CD14-positive monocyte (primary cell): ENCODE results near the gene CCDC33. TPM values are rescaled to one million over a fixed set of nuclear protein-coding genes. Genes with fewer than 3 reads are reported as not detected.

Experiments
- DNase-seq, 3 donors: peaks; one replicate each; pipeline ENCODE4 v3.0.0-alpha.2; 2011 to 2022
- H2AFZ ChIP-seq: 2 replicates; pipeline ENCODE4 v1.6.0; 2012; ENCODE audit warnings: mild to moderate bottlenecking, low read depth, low read length, inconsistent platforms; ENCODE audit not compliant: insufficient read depth, poor library complexity, severe bottlenecking
- H3K27ac ChIP-seq, 2 donors: 1 replicate in 1 of 2; 2 replicates in 1 of 2; pipeline ENCODE4 v1.5.1; 2012 to 2013; ENCODE audit warnings: low read length in 2 of 2, control low read depth in 1 of 2, inconsistent platforms in 1 of 2, low read depth in 1 of 2, mild to moderate bottlenecking in 1 of 2
- H3K27me3 ChIP-seq, 2 donors: one replicate each; pipeline versions ENCODE4 v1.6.0 to v1.6.1; 2011 to 2013; ENCODE audit warnings: low read length in 2 of 2; ENCODE audit not compliant: control insufficient read depth in 2 of 2, insufficient read depth in 2 of 2
- H3K36me3 ChIP-seq, 2 donors: replicated peaks in 1 of 2; 1 replicate in 1 of 2; 2 replicates in 1 of 2; pipeline versions ENCODE4 v1.5.1 to v1.6.1; 2012 to 2013; ENCODE audit warnings: low read length in 2 of 2, control low read depth in 1 of 2, inconsistent platforms in 1 of 2, mild to moderate bottlenecking in 1 of 2; ENCODE audit not compliant: insufficient read depth in 2 of 2, control insufficient read depth in 1 of 2
- H3K4me1 ChIP-seq, 2 donors: 1 replicate in 1 of 2; 2 replicates in 1 of 2; pipeline versions ENCODE4 v1.5.1 to v1.6.1; 2012 to 2013; ENCODE audit warnings: low read length in 2 of 2, control low read depth in 1 of 2, inconsistent platforms in 1 of 2, mild to moderate bottlenecking in 1 of 2, moderate library complexity in 1 of 2; ENCODE audit not compliant: insufficient read depth in 2 of 2, control insufficient read depth in 1 of 2
- H3K4me2 ChIP-seq: replicated peaks from 2 replicates; pipeline ENCODE3; 2012; ENCODE audit warnings: low read length, moderate library complexity, mild to moderate bottlenecking; ENCODE audit not compliant: poor library complexity, severe bottlenecking; ENCODE audit errors: extremely low read depth
- H3K4me3 ChIP-seq, 3 experiments: fragments of 200-600 bp in 1 of 3; sonication (generic) in 1 of 3; replicated peaks in 1 of 3; 1 replicate in 2 of 3; 2 replicates in 1 of 3; pipeline ENCODE4 v1.5.1; 2011 to 2013; ENCODE audit warnings: low read length in 3 of 3, mild to moderate bottlenecking in 3 of 3, control low read depth in 2 of 3, low read depth in 2 of 3, inconsistent platforms in 1 of 3, moderate library complexity in 1 of 3
- H3K79me2 ChIP-seq: 2 replicates; pipeline ENCODE4 v1.6.0; 2012; ENCODE audit warnings: mild to moderate bottlenecking, control low read depth, inconsistent platforms, low read length, moderate library complexity; ENCODE audit not compliant: insufficient read depth
- H3K9ac ChIP-seq: 2 replicates; pipeline ENCODE4 v1.6.0; 2017; ENCODE audit warnings: low read length, mild to moderate bottlenecking; ENCODE audit not compliant: insufficient read depth, poor library complexity, severe bottlenecking
- H3K9me3 ChIP-seq, 2 donors: replicated peaks in 1 of 2; 1 replicate in 1 of 2; 2 replicates in 1 of 2; pipeline versions ENCODE4 v1.5.1 to v1.6.1; 2012 to 2013; ENCODE audit warnings: low read length in 2 of 2, control low read depth in 1 of 2; ENCODE audit not compliant: control insufficient read depth in 1 of 2, insufficient read depth in 1 of 2
- H4K20me1 ChIP-seq: 2 replicates; pipeline ENCODE4 v1.6.0; 2012; ENCODE audit warnings: mild to moderate bottlenecking, low read length, control low read depth, moderate library complexity; ENCODE audit not compliant: insufficient read depth
- H3K27ac Mint-ChIP-seq, 7 donors: one replicate each; pipeline ENCODE4 v1.8.0; 2020; ENCODE audit warnings: mild to moderate bottlenecking in 7 of 7, mixed read lengths in 7 of 7, moderate library complexity in 6 of 7, inconsistent platforms in 2 of 7
- H3K27me3 Mint-ChIP-seq, 3 donors: one replicate each; pipeline ENCODE4 v1.8.0; 2021 to 2022; ENCODE audit warnings: low read depth in 3 of 3, mild to moderate bottlenecking in 3 of 3, mixed read lengths in 3 of 3, moderate library complexity in 3 of 3, inconsistent platforms in 1 of 3
- H3K36me3 Mint-ChIP-seq, 2 donors: one replicate each; pipeline ENCODE4 v1.8.0; 2020; ENCODE audit warnings: mixed read lengths in 2 of 2, inconsistent platforms in 1 of 2, mild to moderate bottlenecking in 1 of 2
- H3K4me1 Mint-ChIP-seq: one replicate; pipeline ENCODE4 v1.8.0; 2020; ENCODE audit warnings: mild to moderate bottlenecking, mixed read lengths
- H3K4me3 Mint-ChIP-seq, 2 donors: one replicate each; pipeline ENCODE4 v1.8.0; 2020; ENCODE audit warnings: mild to moderate bottlenecking in 2 of 2, mixed read lengths in 2 of 2, moderate library complexity in 1 of 2
- H3K9me3 Mint-ChIP-seq, 7 donors: one replicate each; pipeline ENCODE4 v1.8.0; 2020 to 2022; ENCODE audit warnings: mixed read lengths in 7 of 7, mild to moderate bottlenecking in 6 of 7, moderate library complexity in 6 of 7, inconsistent platforms in 2 of 7
- CTCF ChIP-seq: fragments of 200-600 bp; IDR thresholded peaks from one replicate; pipeline ENCODE4 v1.8.0; 2022; ENCODE audit warnings: antibody characterized with exemption, mild to moderate bottlenecking
- WGBS: methylation state at CpG from one replicate; pipeline ENCODE4 v1.1.5; 2013; ENCODE audit warnings: missing lambda C conversion rate; ENCODE audit not compliant: insufficient coverage; 5-methylcytosine and 5-hydroxymethylcytosine counted together
- intact Hi-C, 2 donors: fragments of 100-400 bp; cut with micrococcal nuclease; formaldehyde crosslinking; loops; one replicate each; pipeline versions ENCODE4 v1.15.0 to v1.15.1; 2023
- polyA plus RNA-seq, 3 donors: library from polyadenylated mRNA; depleted of rRNA in 1 of 3; unstranded in 2 of 3; stranded (reverse) in 1 of 3; fragments of 300-500 nt in 2 of 3; fragments of >200 nt in 1 of 3; fragmentation: Illumina TruSeq in 2 of 3; gene quantifications; 1 replicate in 2 of 3; 2 replicates in 1 of 3; pipeline ENCODE4 v1.2.3, GENCODE V29; 2012 to 2021

Gene CCDC33
- polyA plus RNA-seq, 3 donors, result not detected

DNA sequence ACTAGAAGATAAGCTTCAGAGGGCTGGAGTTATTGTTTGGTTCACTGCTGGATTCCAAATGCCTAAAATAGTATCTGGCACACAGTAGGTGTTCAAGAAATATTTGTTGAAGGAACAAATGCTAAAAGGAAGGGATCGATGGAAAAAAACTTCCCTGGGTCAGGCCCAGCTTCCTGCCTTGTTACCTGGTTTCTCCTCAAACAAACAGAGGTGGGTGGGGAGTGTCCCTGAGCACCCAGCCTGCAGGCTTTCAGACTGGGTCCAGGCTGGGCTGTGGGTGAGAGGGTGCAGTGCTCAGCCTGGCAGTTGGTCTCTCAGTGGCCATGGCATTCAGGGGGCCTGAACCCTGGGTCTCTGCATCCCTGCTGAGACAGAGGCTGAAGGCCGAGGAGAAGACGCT lies 19.2 kb upstream of the CCDC33 start:
- Histone ChIP-seq H3K4me2 (no peak overlapping the region), H4K20me1 (no peaks in the 10 kb centered on the region), H3K9ac (no peak overlapping the region), H3K36me3 (no peaks in the 10 kb centered on the region), H2AFZ (no peak overlapping the region), H3K27me3 (peaks cover 0 to 5% of the 10 kb centered on the region in 2 donors), H3K27ac (no peak overlapping the region), H3K9me3 (no peaks in the 10 kb centered on the region), H3K4me1 (no peaks in the 10 kb centered on the region), H3K4me3 (no peak overlapping the region), H3K79me2 (no peaks in the 10 kb centered on the region)
- H3K9me3 Mint-ChIP-seq, result no peaks in the 10 kb centered on the region
- peaks cover 11 to 18% (median 16%) of the 10 kb centered on the region in 3 donors for H3K27me3 Mint-ChIP-seq
- intact Hi-C loops, result no loop called here
- no peak for TF ChIP-seq CTCF
- H3K36me3 Mint-ChIP-seq, result no peaks in the 10 kb centered on the region
- H3K27ac Mint-ChIP-seq, result no peak overlapping the region
- WGBS, result 100% methylated on average over 3 of the region's 3 CpGs
- no peak overlapping the region for H3K4me3 Mint-ChIP-seq
- no peaks in the 10 kb centered on the region for H3K4me1 Mint-ChIP-seq
- no peak for DNase-seq

DNA sequence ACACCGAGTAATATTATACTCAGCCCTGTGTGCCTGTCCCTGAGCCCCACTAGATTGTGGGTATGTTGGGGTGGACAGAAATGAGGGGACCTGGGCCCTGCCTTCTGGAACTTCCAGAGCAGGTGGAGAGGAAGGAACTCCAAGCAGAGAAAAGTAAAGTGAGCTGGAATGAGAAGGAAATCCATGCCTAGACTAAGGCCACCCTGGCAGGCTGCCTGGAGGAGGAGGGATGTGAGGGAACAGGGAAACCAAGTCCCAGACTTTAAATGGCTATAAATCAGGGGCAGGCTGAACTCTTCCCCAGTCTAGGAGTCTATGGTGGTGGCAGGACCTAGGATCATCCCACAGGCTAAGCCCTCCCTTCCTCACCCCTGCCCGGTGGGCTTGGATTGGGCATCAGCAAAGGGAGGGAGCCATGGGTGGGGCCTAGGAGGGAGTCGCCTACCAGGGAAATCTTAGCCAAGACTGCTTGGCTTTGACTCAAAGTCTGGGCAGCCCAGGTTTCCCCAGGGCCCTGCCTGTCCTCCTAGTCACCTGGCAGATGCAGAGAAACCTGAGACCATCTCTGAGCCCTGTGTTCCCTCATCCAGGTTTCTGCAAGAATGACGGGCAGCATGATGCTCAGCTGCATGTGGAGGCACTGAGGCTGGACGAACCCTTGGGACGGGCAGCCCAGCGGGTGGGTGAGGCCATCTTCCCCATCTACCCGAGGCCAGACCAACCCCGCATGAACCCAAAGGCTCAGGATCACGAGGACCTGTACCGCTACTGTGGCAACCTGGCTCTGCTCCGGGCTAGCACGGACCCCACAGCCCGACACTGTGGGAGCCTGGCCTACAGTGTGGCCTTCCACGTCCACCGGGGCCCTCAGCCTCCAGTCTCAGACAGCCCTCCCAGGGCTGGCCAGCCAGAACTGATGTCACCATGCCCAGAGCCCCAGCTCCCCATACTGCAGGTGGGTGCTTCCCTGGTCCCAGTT lies 17.9 kb upstream of the CCDC33 start:
- DNase-seq, result no peak
- Histone ChIP-seq H3K27me3 (peaks cover 1 to 14% of the 10 kb centered on the region in 2 donors), H3K4me3 (no peak overlapping the region), H3K79me2 (no peaks in the 10 kb centered on the region), H3K4me2 (no peak overlapping the region), H3K4me1 (no peaks in the 10 kb centered on the region), H3K36me3 (no peaks in the 10 kb centered on the region), H3K9ac (no peak overlapping the region), H4K20me1 (no peaks in the 10 kb centered on the region), H3K27ac (no peak overlapping the region), H3K9me3 (no peaks in the 10 kb centered on the region), H2AFZ (no peak overlapping the region)
- Mint-ChIP-seq H3K27me3 (peaks cover 12 to 29% (median 23%) of the 10 kb centered on the region in 3 donors), H3K36me3 (no peaks in the 10 kb centered on the region), H3K27ac (no peak overlapping the region), H3K9me3 (no peaks in the 10 kb centered on the region), H3K4me3 (no peak overlapping the region), H3K4me1 (no peaks in the 10 kb centered on the region)
- intact Hi-C loops, result no loop called here
- no peak for TF ChIP-seq CTCF
- whole genome bisulfite sequencing, result 98% methylated on average over 15 of the region's 16 CpGs
